Measurements from ENCODE around the gene TOP2A.

- peak; percentile 33 to 64 for TF ChIP-seq CTCF (conservative IDR thresholded peaks at IDR 0.05 in 1 of 2, IDR thresholded peaks at IDR 0.05 in 1 of 2; ENCODE audit: low read depth in 1 of 2, low read length in 2 of 2)
- TF ChIP-seq EZH2 (IDR thresholded peaks at IDR 0.05; ENCODE audit: low read length, missing control alignments), result no peak
Observed at GRCh38 chr17:40415390-40415789, 2.3 kb downstream of the TOP2A start.
